AG09309 (cell line): ENCODE results near the gene CADPS.

Experiments used
- DNase-seq: peaks from one replicate; pipeline ENCODE4 v3.0.0-alpha.2; 2010; ENCODE audit warnings: low read depth
- H3K4me3 ChIP-seq: 2 replicates; pipeline ENCODE4 v1.5.1; 2011; ENCODE audit warnings: mild to moderate bottlenecking, low read depth, low read length, moderate library complexity; ENCODE audit not compliant: control insufficient read depth
- CTCF ChIP-seq: IDR thresholded peaks from 2 replicates; pipeline ENCODE4 v1.5.1; 2011; ENCODE audit warnings: mild to moderate bottlenecking, low read depth, low read length, inconsistent platforms; ENCODE audit not compliant: insufficient read depth, control insufficient read depth; ENCODE audit errors: missing control alignments

CADPS gene

DNA sequence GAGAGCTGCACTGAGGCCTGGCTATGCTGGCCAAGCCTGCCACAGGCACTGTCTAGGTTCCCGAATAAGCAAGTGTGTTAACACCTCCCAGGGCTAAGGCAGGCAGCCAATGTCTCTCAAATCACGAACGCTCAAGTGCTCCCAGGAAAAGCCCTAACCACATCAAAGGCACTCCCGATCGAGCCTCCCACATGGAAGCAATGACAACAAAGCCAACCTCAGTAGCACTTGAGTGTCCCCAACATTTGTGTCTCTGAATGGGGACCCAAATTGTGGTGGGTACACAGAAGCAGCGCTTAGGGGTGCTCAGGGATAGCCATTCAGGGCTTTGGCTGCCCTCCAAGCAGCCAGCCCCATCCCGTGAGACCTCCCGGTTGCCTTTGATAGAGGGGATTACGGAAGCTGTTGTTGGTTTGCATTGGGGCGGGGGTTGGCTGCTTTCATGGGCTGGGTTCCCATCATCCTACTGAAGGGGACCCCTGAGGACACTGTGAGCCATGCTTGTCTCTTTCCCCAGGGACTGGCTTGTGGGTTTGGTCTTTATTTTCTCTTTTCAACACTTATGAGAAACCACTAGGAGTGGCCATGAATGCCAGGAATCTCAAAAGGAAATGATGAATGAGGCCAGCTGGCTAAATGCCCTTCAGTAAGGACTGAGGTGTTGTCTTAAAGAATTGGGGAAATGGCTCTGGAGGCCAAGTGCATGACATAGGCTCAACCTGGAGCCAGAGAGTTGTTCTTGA is 267.8 kb downstream of the CADPS start:
- TF ChIP-seq CTCF, result peak; percentile 2
- peak; percentile 59 for DNase-seq
- no peak overlapping the region for H3K4me3 ChIP-seq

DNA sequence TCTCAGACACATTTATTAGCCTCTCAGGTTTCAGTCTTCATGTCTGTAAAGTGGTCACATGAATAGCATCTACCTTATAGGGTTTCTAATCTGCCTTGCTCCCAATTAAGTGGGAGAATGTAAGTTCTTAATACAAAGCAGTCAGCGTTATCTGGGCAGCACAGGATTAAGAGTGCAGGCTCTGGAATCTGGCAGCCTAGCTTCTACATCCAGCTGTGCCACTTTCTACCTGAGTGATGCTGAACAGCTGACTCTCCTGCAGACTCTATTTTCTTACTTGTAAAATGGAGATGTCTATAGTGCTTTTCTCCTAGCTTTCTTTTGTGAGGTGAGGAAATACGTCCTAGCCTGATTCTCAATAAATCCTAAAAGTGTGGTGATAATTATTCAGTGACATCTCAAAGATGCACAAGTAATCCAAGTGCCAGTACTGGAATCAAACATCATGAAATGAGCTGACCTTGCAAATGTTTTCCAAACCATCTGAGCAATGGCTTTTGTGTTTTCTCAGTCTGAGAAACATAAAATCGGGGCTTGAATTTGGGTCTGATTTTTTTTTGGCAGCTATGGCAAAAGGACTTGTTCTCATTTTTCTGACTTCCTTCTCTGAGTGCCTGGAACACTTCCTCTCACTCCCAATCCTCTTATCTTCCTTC is 269.7 kb downstream of the CADPS start:
- no peak for DNase-seq
- no peak overlapping the region for H3K4me3 ChIP-seq
- no peak for TF ChIP-seq CTCF

DNA sequence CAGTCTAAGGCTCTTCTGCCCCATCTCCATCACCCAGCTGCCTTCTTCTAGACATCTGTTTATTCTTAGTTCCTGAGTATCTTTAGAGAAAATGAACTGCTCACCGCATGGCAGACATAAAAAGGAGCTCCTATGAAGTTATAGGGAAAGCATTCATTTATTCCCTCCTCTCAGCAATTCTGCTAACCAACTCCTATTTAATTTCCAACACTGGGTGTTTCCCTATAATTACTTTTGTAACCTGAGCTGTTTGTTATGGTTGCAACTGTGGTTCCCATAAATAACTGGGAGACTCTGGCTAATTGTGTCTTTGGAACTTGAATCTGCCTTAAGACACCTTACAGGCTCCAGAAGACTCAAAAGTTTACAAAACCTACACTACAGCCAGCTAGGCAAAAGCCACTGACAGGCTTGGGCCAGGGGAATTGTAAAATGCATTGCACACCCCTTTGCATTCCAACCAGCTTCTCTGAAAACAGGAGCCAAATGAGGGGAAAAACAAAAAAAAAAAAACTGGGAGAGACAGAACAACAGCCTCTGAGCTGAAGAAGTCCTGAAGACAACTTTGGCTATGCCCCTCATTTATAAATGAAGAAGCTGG is 270.4 kb downstream of the CADPS start:
- no peak for TF ChIP-seq CTCF
- no peak for DNase-seq
- H3K4me3 ChIP-seq, result no peak overlapping the region

DNA sequence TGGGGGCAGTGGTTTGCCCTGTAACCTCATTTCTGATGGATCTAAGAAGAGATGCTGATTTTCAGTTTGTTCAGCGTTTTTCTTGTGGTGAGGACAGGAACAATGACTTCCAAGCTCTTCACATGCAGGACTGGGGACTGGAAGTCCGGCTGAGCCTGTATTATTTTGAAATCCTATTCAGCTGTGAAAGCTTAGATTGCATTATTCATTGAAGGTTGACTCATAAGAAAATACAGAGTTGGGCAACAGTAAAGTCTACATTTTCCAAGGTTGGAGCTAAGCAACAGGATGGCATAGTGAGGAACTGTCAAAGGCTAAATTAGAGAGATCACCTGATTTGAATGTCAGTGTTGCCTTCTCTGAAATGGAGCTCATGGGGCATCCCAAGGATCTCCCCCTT is 270.9 kb downstream of the CADPS start:
- peak; percentile 78 for DNase-seq
- no peak for TF ChIP-seq CTCF
- H3K4me3 ChIP-seq, result peak overlapping the region; percentile 23

GRCh38 chr3:62602987-62603386 is 272.2 kb downstream of the CADPS start:
- DNase-seq, result no peak
- no peak overlapping the region for H3K4me3 ChIP-seq
- TF ChIP-seq CTCF, result no peak

DNA sequence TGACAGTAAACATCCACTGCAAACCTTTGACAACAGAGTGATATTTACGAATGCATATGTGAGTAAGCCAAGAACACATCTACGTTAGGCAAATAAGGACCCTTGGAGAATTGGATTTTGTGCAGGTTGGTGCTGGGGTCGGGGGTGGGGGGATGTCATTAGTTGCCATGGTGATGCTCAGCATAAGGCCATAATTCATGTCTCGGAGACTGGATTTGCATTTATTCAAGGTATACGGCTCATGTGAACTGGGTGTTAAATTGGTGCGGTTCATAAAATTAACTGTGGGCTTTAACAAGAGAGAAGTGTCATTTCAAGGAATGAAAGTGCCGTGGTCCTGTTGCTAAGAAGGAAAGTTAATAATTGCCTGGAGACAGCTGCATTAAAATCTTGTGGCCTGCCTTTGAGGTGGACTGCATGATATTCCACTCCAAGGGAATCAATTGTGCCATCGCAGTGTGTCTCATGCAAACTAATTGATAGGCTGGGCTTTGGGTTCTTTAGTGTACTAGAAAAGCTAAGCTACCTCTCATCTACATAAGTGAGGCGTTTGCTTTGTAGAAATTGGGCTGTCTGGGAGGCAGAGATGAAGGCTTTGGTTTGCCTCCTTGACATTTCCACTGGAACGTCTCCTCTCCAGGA is 273.0 kb downstream of the CADPS start:
- no peak for DNase-seq
- TF ChIP-seq CTCF, result no peak
- no peak overlapping the region for H3K4me3 ChIP-seq
